ENCODE measurements around the gene LMNA. TPM values are rescaled to one million over a fixed set of nuclear protein-coding genes. Genes with fewer than 3 reads are reported as not detected.
A peak's percentile ranks its signal among the peaks of the same experiment; 100 is the strongest.

LMNA gene
- total RNA-seq, 2 experiments from 2014 or later = 184 to 218 TPM

- CTCF ChIA-PET = interaction anchor here (0.6 to 13.4 kb wide), 7 partner anchors 9 to 358 kb away, joined by 3 to 229 read pairs (median 4); no protein-coding TSS in a partner anchor
- intact Hi-C loops (cut with DNase I, micrococcal nuclease) = no loop called here
- POLR2A ChIA-PET = interaction anchor here (0.7 to 1.4 kb wide), 3 partner anchors 10 to 90 kb away, joined by 3 to 6 read pairs (median 5); no protein-coding TSS in a partner anchor
- ATAC-seq = no peak
- DNase-seq = no peak
- peaks cover 76% of the 10 kb centered on the region for H3K4me1 Mint-ChIP-seq
- no peaks in the 10 kb centered on the region for H3K27me3 Mint-ChIP-seq
- H3K9me3 Mint-ChIP-seq (ENCODE audit: low read depth) = no peaks in the 10 kb centered on the region
- H3K27ac Mint-ChIP-seq = no peak overlapping the region
- H3K4me3 Mint-ChIP-seq = no peak overlapping the region
- peaks cover 8% of the 10 kb centered on the region for H3K36me3 Mint-ChIP-seq (ENCODE audit: low read depth)
Observed at GRCh38 chr1:156151093-156151688, 36.7 kb downstream of the LMNA start.

- DNase-seq = no peak
- Mint-ChIP-seq H3K27ac (peak overlapping the region; percentile 68), H3K27me3 (no peaks in the 10 kb centered on the region), H3K4me1 (peaks cover 77% of the 10 kb centered on the region), H3K9me3 (ENCODE audit: low read depth) (no peaks in the 10 kb centered on the region), H3K36me3 (ENCODE audit: low read depth) (peaks cover 23% of the 10 kb centered on the region), H3K4me3 (no peak overlapping the region)
- intact Hi-C loops (cut with DNase I, micrococcal nuclease) = no loop called here
- ChIA-PET POLR2A (no interaction called here), CTCF (interaction anchor here (1.4 kb wide), 1 partner anchor 73 kb away, joined by 5 read pairs; no protein-coding TSS in a partner anchor)
- ATAC-seq = no peak
Observed at GRCh38 chr1:156152628-156153027, 38.1 kb downstream of the LMNA start.

- no peaks in the 10 kb centered on the region for H3K27me3 Mint-ChIP-seq
- peak within 1 kb of the TSS; percentile 92 for H3K27ac Mint-ChIP-seq
- DNase-seq = no peak
- H3K4me1 Mint-ChIP-seq = peaks cover 77% of the 10 kb centered on the region
- ChIA-PET POLR2A (interaction anchor here (0.7 kb wide), 1 partner anchor 24 kb away, joined by 3 read pairs; no protein-coding TSS in a partner anchor), CTCF (interaction anchor here (1.4 kb wide), 1 partner anchor 72 kb away, joined by 5 read pairs; no protein-coding TSS in a partner anchor)
- ATAC-seq = no peak
- peak within 1 kb of the TSS; percentile 90 for H3K4me3 Mint-ChIP-seq
- H3K36me3 Mint-ChIP-seq (ENCODE audit: low read depth) = peaks cover 30% of the 10 kb centered on the region
- no peaks in the 10 kb centered on the region for H3K9me3 Mint-ChIP-seq (ENCODE audit: low read depth)
- intact Hi-C loops (cut with DNase I, micrococcal nuclease) = no loop called here
Observed at GRCh38 chr1:156153362-156153761, 38.9 kb downstream of the LMNA start, which contains the start of gene SEMA4A. TSS of gene SEMA4A (plus strand) at chr1:156153585. CDS start at chr1:156154579, 994 bp downstream.

GRCh38 chr1:156154317-156154749, 39.8 kb downstream of the LMNA start:
- intact Hi-C loops (cut with DNase I, micrococcal nuclease) = no loop called here
- peaks cover 40% of the 10 kb centered on the region for H3K36me3 Mint-ChIP-seq (ENCODE audit: low read depth)
- peak overlapping the region; percentile 92 for H3K27ac Mint-ChIP-seq
- DNase-seq = peak; percentile 85
- ChIA-PET CTCF (interaction anchor here (0.6 to 2.2 kb wide), 9 partner anchors 9 to 194 kb away, joined by 3 to 8 read pairs (median 3); no protein-coding TSS in a partner anchor), POLR2A (interaction anchor here (0.5 to 1.6 kb wide), 7 partner anchors 23 to 128 kb away, joined by 3 to 6 read pairs (median 3); partner anchors contain the start of genes PMF1 and SMG5)
- no peaks in the 10 kb centered on the region for H3K27me3 Mint-ChIP-seq
- H3K9me3 Mint-ChIP-seq (ENCODE audit: low read depth) = no peaks in the 10 kb centered on the region
- peak; percentile 90 for ATAC-seq
- H3K4me3 Mint-ChIP-seq = peak overlapping the region; percentile 90
- H3K4me1 Mint-ChIP-seq = peaks cover 80% of the 10 kb centered on the region

GRCh38 chr1:156155756-156156510, 41.4 kb downstream of the LMNA start:
- Mint-ChIP-seq H3K9me3 (ENCODE audit: low read depth) (no peaks in the 10 kb centered on the region), H3K27ac (peak overlapping the region; percentile 92), H3K27me3 (no peaks in the 10 kb centered on the region), H3K36me3 (ENCODE audit: low read depth) (peaks cover 51% of the 10 kb centered on the region), H3K4me1 (peaks cover 86% of the 10 kb centered on the region), H3K4me3 (peak overlapping the region; percentile 90)
- DNase-seq (peak; percentile 30), ATAC-seq (no peak)
- CTCF ChIA-PET = interaction anchor here (0.5 to 2.2 kb wide), 9 partner anchors 9 to 230 kb away, joined by 3 to 8 read pairs (median 3); no protein-coding TSS in a partner anchor
- POLR2A ChIA-PET = interaction anchor here (0.7 kb wide), 1 partner anchor 50 kb away, joined by 4 read pairs; no protein-coding TSS in a partner anchor
- intact Hi-C loops (cut with DNase I, micrococcal nuclease) = no loop called here

- ChIA-PET POLR2A (interaction anchor here (0.6 kb wide), 2 partner anchors 37 to 48 kb away, joined by 3 to 4 read pairs; no protein-coding TSS in a partner anchor), CTCF (interaction anchor here (1.2 kb wide), 1 partner anchor 66 kb away, joined by 3 read pairs; no protein-coding TSS in a partner anchor)
- DNase-seq = no peak
Observed at GRCh38 chr1:156157506-156157905, 43.0 kb downstream of the LMNA start.

GRCh38 chr1:156157966-156158365, 43.5 kb downstream of the LMNA start:
- H3K9me3 Mint-ChIP-seq (ENCODE audit: low read depth) = no peaks in the 10 kb centered on the region
- POLR2A ChIA-PET = interaction anchor here (0.6 kb wide), 2 partner anchors 37 to 49 kb away, joined by 3 to 4 read pairs; no protein-coding TSS in a partner anchor
- DNase-seq (no peak), ATAC-seq (no peak)
- CTCF ChIA-PET = interaction anchor here (1.2 kb wide), 1 partner anchor 66 kb away, joined by 3 read pairs; no protein-coding TSS in a partner anchor
- peak overlapping the region; percentile 90 for H3K4me3 Mint-ChIP-seq
- intact Hi-C loops (cut with DNase I, micrococcal nuclease) = no loop called here
- H3K27ac Mint-ChIP-seq = peak overlapping the region; percentile 88
- peaks cover 85% of the 10 kb centered on the region for H3K4me1 Mint-ChIP-seq
- H3K36me3 Mint-ChIP-seq (ENCODE audit: low read depth) = peaks cover 64% of the 10 kb centered on the region
- H3K27me3 Mint-ChIP-seq = no peaks in the 10 kb centered on the region

More at GRCh38 chr1:156157506-156157905, 43.0 kb downstream of the LMNA start:
- ATAC-seq = no peak
- intact Hi-C loops (cut with DNase I, micrococcal nuclease) = no loop called here
- Mint-ChIP-seq H3K9me3 (ENCODE audit: low read depth) (no peaks in the 10 kb centered on the region), H3K27ac (peak overlapping the region; percentile 88), H3K36me3 (ENCODE audit: low read depth) (peaks cover 62% of the 10 kb centered on the region), H3K4me3 (peak overlapping the region; percentile 90), H3K4me1 (peaks cover 88% of the 10 kb centered on the region), H3K27me3 (no peaks in the 10 kb centered on the region)

- H3K4me3 Mint-ChIP-seq = peak overlapping the region; percentile 68
- DNase-seq (no peak), ATAC-seq (no peak)
- peak overlapping the region; percentile 88 for H3K27ac Mint-ChIP-seq
- no peaks in the 10 kb centered on the region for H3K27me3 Mint-ChIP-seq
- CTCF ChIA-PET = interaction anchor here (0.6 to 8.5 kb wide), 7 partner anchors 9 to 65 kb away, joined by 3 to 59 read pairs (median 4); partner anchors contain the start of gene PMF1
- peaks cover 82% of the 10 kb centered on the region for H3K4me1 Mint-ChIP-seq
- intact Hi-C loops (cut with DNase I, micrococcal nuclease) = loop anchor here in 1 of 2 experiments (2.0 kb wide), 2 partner anchors 35 to 59 kb away; partner anchors contain the start of gene SLC25A44
- POLR2A ChIA-PET = interaction anchor here (1.5 to 1.9 kb wide), 3 partner anchors 10 to 57 kb away, joined by 5 to 7 read pairs (median 5); partner anchors contain the start of gene PMF1
- H3K36me3 Mint-ChIP-seq (ENCODE audit: low read depth) = peaks cover 77% of the 10 kb centered on the region
- H3K9me3 Mint-ChIP-seq (ENCODE audit: low read depth) = no peaks in the 10 kb centered on the region
Observed at GRCh38 chr1:156160000-156160742, 45.7 kb downstream of the LMNA start.

GRCh38 chr1:156160743-156161171, 46.2 kb downstream of the LMNA start:
- ATAC-seq (peak; percentile 60), DNase-seq (peak; percentile 86)
- Mint-ChIP-seq H3K27ac (peak overlapping the region; percentile 88), H3K9me3 (ENCODE audit: low read depth) (no peaks in the 10 kb centered on the region), H3K4me1 (peaks cover 84% of the 10 kb centered on the region), H3K36me3 (ENCODE audit: low read depth) (peaks cover 79% of the 10 kb centered on the region), H3K27me3 (no peaks in the 10 kb centered on the region), H3K4me3 (peak overlapping the region; percentile 68)
- ChIA-PET CTCF (interaction anchor here (0.6 to 8.5 kb wide), 7 partner anchors 9 to 64 kb away, joined by 3 to 59 read pairs (median 4); partner anchors contain the start of genes PMF1 and SLC25A44), POLR2A (interaction anchor here (0.6 to 1.9 kb wide), 10 partner anchors 11 to 410 kb away, joined by 3 to 9 read pairs (median 4); partner anchors contain the start of genes PMF1 and SMG5)
- intact Hi-C loops (cut with DNase I, micrococcal nuclease) = loop anchor here (1.0 to 2.0 kb wide), 6 partner anchors 33 to 63 kb away; partner anchors contain the start of genes PMF1 (in 1 of the 2) and SLC25A44 (in 1 of the 2)

GRCh38 chr1:156162430-156163037, 48.0 kb downstream of the LMNA start:
- ATAC-seq = no peak
- Mint-ChIP-seq H3K27me3 (no peaks in the 10 kb centered on the region), H3K4me3 (no peak overlapping the region), H3K36me3 (ENCODE audit: low read depth) (peaks cover 73% of the 10 kb centered on the region), H3K4me1 (peaks cover 72% of the 10 kb centered on the region), H3K9me3 (ENCODE audit: low read depth) (no peaks in the 10 kb centered on the region), H3K27ac (peak overlapping the region; percentile 97)
- intact Hi-C loops (cut with DNase I, micrococcal nuclease) = no loop called here
- CTCF ChIA-PET = interaction anchor here (0.5 to 8.5 kb wide), 5 partner anchors 11 to 66 kb away, joined by 3 to 59 read pairs (median 4); no protein-coding TSS in a partner anchor
- POLR2A ChIA-PET = interaction anchor here (0.7 to 1.9 kb wide), 3 partner anchors 23 to 55 kb away, joined by 3 to 9 read pairs (median 7); partner anchors contain the start of gene PMF1
- no peak for DNase-seq
